ENCODE data around the gene PLEKHJ1.

GRCh38 chr19:2190848-2191455, 45.2 kb downstream of the PLEKHJ1 start:
- TF ChIP-seq CTCF (conservative IDR thresholded peaks at IDR 0.05; ENCODE audit: low read depth, low read length) (no peak), EZH2 (IDR thresholded peaks at IDR 0.05; ENCODE audit: borderline replicate concordance, low read depth, low read length, poor library complexity, severe bottlenecking) (no peak)
